Vagina (tissue), 2 donors: Measurements from ENCODE around the gene ZDHHC13.

ENCODE experiments used
- POLR2AphosphoS5 ChIP-seq, 2 donors: sonication (generic); formaldehyde crosslinking; IDR thresholded peaks; one replicate each; pipeline ENCODE4 v1.9.0; 2017; ENCODE audit warnings: antibody characterized with exemption in 2 of 2, mild to moderate bottlenecking in 2 of 2, low read depth in 1 of 2; ENCODE audit not compliant: insufficient read depth in 1 of 2
- TF ChIP-seq, protein P1 (sequence below), 3 experiments: fragments of 450-650 bp in 2 of 3; fragments of 200-600 bp in 1 of 3; sonication (generic) in 1 of 3; IDR thresholded peaks; one replicate each; pipeline ENCODE4 v1.5.1; 2017 to 2019; ENCODE audit warnings: antibody characterized with exemption in 3 of 3, mild to moderate bottlenecking in 2 of 3, moderate library complexity in 2 of 3

DNA sequence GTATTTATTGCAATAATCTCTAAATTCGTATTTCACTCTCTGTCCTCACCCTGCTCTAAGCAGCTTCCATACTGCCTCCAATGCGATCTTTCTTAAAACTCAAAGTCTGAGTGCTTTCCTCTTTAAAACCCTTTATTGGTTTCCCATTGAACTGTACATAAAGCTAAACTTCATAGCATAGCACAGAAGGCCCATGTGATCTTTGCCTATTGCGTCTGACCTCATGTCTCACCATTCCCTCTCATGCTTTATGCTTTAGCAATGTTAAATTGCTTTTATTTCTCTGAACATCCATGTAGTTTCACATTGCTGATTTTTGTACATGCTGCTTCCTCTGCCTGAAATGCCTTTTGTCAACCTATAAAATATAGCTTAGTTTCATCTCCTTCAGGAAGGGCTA is 28.4 kb downstream of the ZDHHC13 start:
- no peak for TF ChIP-seq POLR2AphosphoS5 (IDR thresholded peaks at IDR 0.05; ENCODE audit: insufficient read depth in 1 of 2, low read depth in 1 of 2)
- TF ChIP-seq, protein P1, sequence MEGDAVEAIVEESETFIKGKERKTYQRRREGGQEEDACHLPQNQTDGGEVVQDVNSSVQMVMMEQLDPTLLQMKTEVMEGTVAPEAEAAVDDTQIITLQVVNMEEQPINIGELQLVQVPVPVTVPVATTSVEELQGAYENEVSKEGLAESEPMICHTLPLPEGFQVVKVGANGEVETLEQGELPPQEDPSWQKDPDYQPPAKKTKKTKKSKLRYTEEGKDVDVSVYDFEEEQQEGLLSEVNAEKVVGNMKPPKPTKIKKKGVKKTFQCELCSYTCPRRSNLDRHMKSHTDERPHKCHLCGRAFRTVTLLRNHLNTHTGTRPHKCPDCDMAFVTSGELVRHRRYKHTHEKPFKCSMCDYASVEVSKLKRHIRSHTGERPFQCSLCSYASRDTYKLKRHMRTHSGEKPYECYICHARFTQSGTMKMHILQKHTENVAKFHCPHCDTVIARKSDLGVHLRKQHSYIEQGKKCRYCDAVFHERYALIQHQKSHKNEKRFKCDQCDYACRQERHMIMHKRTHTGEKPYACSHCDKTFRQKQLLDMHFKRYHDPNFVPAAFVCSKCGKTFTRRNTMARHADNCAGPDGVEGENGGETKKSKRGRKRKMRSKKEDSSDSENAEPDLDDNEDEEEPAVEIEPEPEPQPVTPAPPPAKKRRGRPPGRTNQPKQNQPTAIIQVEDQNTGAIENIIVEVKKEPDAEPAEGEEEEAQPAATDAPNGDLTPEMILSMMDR (IDR thresholded peaks at IDR 0.05), result no peak
